ENCODE measurements around the gene SLC16A10. TPM values are rescaled to one million over a fixed set of nuclear protein-coding genes. Genes with fewer than 3 reads are reported as not detected.

Gene SLC16A10
- polyA plus RNA-seq, 3 donors, result 0.05 to 0.15 TPM; not detected in 1

DNA sequence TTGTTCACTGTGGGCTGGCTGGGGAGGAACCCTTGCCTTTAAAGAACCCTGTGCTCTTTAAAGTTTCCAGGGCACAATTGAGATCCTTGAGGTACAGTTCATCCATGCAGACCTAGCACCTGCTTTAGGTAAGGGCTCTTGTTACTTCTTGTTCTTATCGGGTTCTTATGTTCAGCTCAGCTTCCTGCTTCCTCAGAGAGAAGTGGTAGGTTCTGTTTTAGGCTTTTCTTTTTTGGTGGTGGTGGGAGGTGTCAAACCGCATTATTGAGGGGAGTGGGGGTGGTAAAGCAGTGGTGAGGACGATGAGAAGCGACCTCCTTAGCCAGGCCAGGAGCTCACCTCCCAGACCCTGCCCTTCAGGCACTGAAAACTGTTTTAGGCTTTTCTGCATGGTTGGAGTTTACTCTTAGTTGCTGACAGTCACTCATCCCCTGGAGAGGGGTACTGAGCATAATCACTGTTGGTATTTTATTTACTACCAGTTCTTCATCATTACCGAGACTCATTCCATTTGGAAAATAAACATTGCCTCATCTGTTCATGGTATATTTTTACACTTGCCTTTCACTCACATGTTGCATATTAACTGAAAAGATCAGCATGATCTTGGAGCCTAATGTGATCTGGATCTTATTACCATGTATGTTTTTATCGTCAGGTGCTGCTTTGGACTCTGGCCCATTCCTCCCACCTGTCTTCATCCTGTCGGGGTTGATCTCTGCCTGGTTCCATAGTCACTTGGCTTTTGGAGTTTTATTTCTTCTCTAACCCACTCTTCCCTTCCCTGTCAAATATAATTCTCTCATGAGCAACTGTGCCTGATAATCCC is 35.4 kb downstream of the SLC16A10 start:
- H3K9me3 ChIP-seq (replicated peaks in 1 of 2; ENCODE audit: control insufficient read depth in 1 of 2, insufficient read depth in 1 of 2, low read length in 2 of 2), result no peaks in the 10 kb centered on the region
- 46% methylated on average over 2 of the region's 7 CpGs for WGBS (ENCODE audit: insufficient coverage)
- no peaks in the 10 kb centered on the region for H4K20me1 ChIP-seq (ENCODE audit: insufficient read depth, low read length)
- no peaks in the 10 kb centered on the region for H3K36me3 ChIP-seq (replicated peaks in 1 of 2; ENCODE audit: control insufficient read depth in 1 of 2, insufficient read depth in 2 of 2, low read length in 2 of 2)
- Mint-ChIP-seq H3K9me3 (peaks cover 0 to 8% (median 5%) of the 10 kb centered on the region in 7 donors), H3K27me3 (ENCODE audit: low read depth in 3 of 3) (peaks cover 0 to 3% (median 1%) of the 10 kb centered on the region in 3 donors), H3K4me1 (peaks cover 9% of the 10 kb centered on the region), H3K4me3 (no peak overlapping the region), H3K36me3 (no peaks in the 10 kb centered on the region), H3K27ac (peak overlapping the region in 2 of 7 donors; percentile 1 to 53)
- H3K4me1 ChIP-seq (ENCODE audit: control insufficient read depth in 1 of 2, insufficient read depth in 2 of 2, low read length in 2 of 2), result no peaks in the 10 kb centered on the region
- no peak overlapping the region for H3K4me2 ChIP-seq (replicated peaks; ENCODE audit: extremely low read depth, low read length, poor library complexity, severe bottlenecking)
- H3K9ac ChIP-seq (ENCODE audit: insufficient read depth, low read length, poor library complexity, severe bottlenecking), result no peak overlapping the region
- H3K4me3 ChIP-seq (replicated peaks in 1 of 3; ENCODE audit: low read depth in 2 of 3, low read length in 3 of 3), result no peak overlapping the region
- TF ChIP-seq, protein P1, sequence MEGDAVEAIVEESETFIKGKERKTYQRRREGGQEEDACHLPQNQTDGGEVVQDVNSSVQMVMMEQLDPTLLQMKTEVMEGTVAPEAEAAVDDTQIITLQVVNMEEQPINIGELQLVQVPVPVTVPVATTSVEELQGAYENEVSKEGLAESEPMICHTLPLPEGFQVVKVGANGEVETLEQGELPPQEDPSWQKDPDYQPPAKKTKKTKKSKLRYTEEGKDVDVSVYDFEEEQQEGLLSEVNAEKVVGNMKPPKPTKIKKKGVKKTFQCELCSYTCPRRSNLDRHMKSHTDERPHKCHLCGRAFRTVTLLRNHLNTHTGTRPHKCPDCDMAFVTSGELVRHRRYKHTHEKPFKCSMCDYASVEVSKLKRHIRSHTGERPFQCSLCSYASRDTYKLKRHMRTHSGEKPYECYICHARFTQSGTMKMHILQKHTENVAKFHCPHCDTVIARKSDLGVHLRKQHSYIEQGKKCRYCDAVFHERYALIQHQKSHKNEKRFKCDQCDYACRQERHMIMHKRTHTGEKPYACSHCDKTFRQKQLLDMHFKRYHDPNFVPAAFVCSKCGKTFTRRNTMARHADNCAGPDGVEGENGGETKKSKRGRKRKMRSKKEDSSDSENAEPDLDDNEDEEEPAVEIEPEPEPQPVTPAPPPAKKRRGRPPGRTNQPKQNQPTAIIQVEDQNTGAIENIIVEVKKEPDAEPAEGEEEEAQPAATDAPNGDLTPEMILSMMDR (IDR thresholded peaks at IDR 0.05), result no peak
- no peak for DNase-seq
- H2AFZ ChIP-seq (ENCODE audit: insufficient read depth, low read depth, low read length, poor library complexity, severe bottlenecking), result peak overlapping the region; percentile 16
- H3K27me3 ChIP-seq (ENCODE audit: control insufficient read depth in 2 of 2, insufficient read depth in 2 of 2, low read length in 2 of 2), result no peaks in the 10 kb centered on the region
- H3K27ac ChIP-seq (ENCODE audit: low read depth in 1 of 2, low read length in 2 of 2), result no peak overlapping the region
- intact Hi-C loops (cut with micrococcal nuclease), result no loop called here
- H3K79me2 ChIP-seq (ENCODE audit: insufficient read depth, low read length), result no peaks in the 10 kb centered on the region

DNA sequence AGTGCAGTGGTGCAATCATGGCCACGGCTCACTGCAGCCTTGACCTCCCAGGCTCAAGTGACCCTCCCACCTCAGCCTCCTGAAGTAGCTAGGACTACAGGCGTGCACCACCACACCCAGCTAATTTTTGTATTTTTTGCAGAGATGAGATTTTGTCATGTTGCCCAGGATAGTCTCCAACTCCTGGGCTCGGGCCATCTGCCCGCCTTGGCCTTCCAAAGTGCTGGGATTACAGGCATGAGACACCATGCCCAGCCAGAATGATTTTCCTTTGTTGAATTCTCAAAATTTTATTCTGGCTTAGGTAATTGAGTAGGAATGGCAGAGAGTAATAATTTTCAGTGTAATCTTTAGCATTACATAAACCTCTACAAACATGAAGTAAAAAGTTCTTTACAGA is 37.1 kb downstream of the SLC16A10 start:
- no peak overlapping the region for H2AFZ ChIP-seq (ENCODE audit: insufficient read depth, low read depth, low read length, poor library complexity, severe bottlenecking)
- intact Hi-C loops (cut with micrococcal nuclease), result no loop called here
- no peak overlapping the region for H3K4me3 ChIP-seq (replicated peaks in 1 of 3; ENCODE audit: low read depth in 2 of 3, low read length in 3 of 3)
- no peak for DNase-seq
- H3K36me3 Mint-ChIP-seq, result no peaks in the 10 kb centered on the region
- no peak overlapping the region for H3K27ac ChIP-seq (ENCODE audit: low read depth in 1 of 2, low read length in 2 of 2)
- no peak overlapping the region for H3K4me2 ChIP-seq (replicated peaks; ENCODE audit: extremely low read depth, low read length, poor library complexity, severe bottlenecking)
- no peaks in the 10 kb centered on the region for H3K4me1 ChIP-seq (ENCODE audit: control insufficient read depth in 1 of 2, insufficient read depth in 2 of 2, low read length in 2 of 2)
- no peaks in the 10 kb centered on the region for H3K36me3 ChIP-seq (replicated peaks in 1 of 2; ENCODE audit: control insufficient read depth in 1 of 2, insufficient read depth in 2 of 2, low read length in 2 of 2)
- H3K4me3 Mint-ChIP-seq, result no peak overlapping the region
- WGBS (ENCODE audit: insufficient coverage), result 100% methylated on average over 2 of the region's 4 CpGs
- TF ChIP-seq, protein P1 (IDR thresholded peaks at IDR 0.05), result no peak
- no peaks in the 10 kb centered on the region for H3K27me3 ChIP-seq (ENCODE audit: control insufficient read depth in 2 of 2, insufficient read depth in 2 of 2, low read length in 2 of 2)
- peaks cover 0 to 3% (median 1%) of the 10 kb centered on the region in 3 donors for H3K27me3 Mint-ChIP-seq (ENCODE audit: low read depth in 3 of 3)
- H3K9me3 Mint-ChIP-seq, result peaks cover 0 to 5% (median 4%) of the 10 kb centered on the region in 7 donors
- no peak overlapping the region for H3K9ac ChIP-seq (ENCODE audit: insufficient read depth, low read length, poor library complexity, severe bottlenecking)
- H3K27ac Mint-ChIP-seq, result no peak overlapping the region
- H4K20me1 ChIP-seq (ENCODE audit: insufficient read depth, low read length), result no peaks in the 10 kb centered on the region
- peaks cover 9% of the 10 kb centered on the region for H3K4me1 Mint-ChIP-seq
- H3K79me2 ChIP-seq (ENCODE audit: insufficient read depth, low read length), result no peaks in the 10 kb centered on the region
- no peaks in the 10 kb centered on the region for H3K9me3 ChIP-seq (replicated peaks in 1 of 2; ENCODE audit: control insufficient read depth in 1 of 2, insufficient read depth in 1 of 2, low read length in 2 of 2)

Data from CD14-positive monocyte (primary cell).